Fibroblast of villous mesenchyme (primary cell): ENCODE measurements around the gene MEIS3. TPM values are rescaled to one million over a fixed set of nuclear protein-coding genes. Genes with fewer than 3 reads are reported as not detected.
"Not testable (repeated sequence)": the region's sequence is repeated elsewhere in the genome, so short reads cannot be mapped to it uniquely, and the experiment has no call there.

Source experiments
- DNase-seq: peaks from one replicate; pipeline ENCODE4 v3.0.0-alpha.2; 2010; ENCODE audit warnings: low read depth
- H3K4me3 ChIP-seq: 2 replicates; pipeline ENCODE4 v1.5.1; 2011; ENCODE audit warnings: low read depth, mild to moderate bottlenecking, low read length
- CTCF ChIP-seq: IDR thresholded peaks from 2 replicates; pipeline ENCODE4 v1.5.1; 2012; ENCODE audit warnings: low read depth, mild to moderate bottlenecking, low read length; ENCODE audit not compliant: insufficient read depth
- total RNA-seq: library from RNA; depleted of rRNA; stranded (reverse); fragments of >200 nt; gene quantifications from 2 replicates; pipeline ENCODE4 v1.2.3, GENCODE V29; 2012

Gene MEIS3
- total RNA-seq, 1 donor: 38.0 TPM

DNA sequence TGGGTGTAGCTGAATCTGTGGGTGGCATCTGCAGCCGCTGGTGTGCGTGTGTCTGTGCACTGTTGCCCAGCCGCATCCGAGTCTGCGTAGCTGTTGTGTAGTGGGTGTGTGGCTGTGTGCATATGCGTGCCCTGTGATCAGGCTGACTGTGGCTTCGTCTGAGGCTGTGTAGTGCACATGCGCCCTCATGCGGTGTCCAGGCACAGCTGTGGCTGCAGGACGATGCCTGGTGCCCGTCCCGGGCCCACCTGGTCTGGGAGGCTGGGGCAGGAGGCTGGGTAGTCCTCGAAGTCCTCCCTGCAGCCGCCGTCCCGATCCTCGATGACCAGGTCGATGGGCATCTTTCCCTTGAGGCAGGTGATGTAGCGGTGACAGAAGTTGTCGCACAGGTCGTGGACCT, 4.9 kb downstream of the MEIS3 start:
- no peak for DNase-seq
- no peak overlapping the region for H3K4me3 ChIP-seq
- peak; percentile 5 for TF ChIP-seq CTCF

- TF ChIP-seq CTCF: no peak
- DNase-seq: no peak
- H3K4me3 ChIP-seq: no peak overlapping the region
These were observed 5.4 kb downstream of the MEIS3 start for GRCh38 chr19:47413941-47414340.

DNA sequence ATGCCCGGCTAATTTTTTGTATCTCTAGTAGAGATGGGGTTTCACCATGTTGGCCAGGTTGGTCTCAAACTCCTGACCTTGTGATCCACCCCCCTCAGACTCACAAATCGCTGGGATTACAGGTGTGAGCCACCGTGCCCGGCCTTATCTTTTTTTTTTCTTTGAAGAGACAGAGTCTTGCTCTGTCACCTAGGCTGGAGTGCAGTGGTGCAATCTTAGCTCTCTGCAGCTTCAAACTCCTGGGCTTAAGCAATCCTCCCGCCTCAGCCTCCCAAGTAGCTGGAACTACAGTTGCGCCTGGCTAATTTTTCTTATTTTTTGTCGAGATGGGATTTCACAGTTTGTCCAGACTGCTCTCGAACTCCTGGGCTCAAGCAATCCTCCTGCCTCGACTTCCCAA, 7.6 kb downstream of the MEIS3 start:
- not testable (repeated sequence) for H3K4me3 ChIP-seq, DNase-seq

DNA sequence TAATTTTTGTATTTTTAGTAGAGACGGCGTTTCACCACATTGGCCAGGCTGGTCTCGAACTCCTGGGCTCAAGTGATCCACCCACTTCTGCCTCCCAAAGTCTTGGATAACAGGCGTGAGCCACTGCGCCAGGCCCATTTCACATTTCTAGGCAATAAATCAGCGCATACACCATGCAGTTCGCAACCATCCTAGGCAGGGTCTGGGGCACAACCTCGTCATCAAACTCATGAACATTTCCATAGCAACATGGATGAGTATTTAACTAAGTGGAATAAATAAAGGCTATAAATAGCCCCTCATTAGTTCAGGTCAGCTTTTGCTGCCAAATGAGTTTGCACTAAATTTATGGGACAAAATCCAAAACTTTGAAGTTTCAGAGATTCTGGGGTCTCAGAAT, 8.2 kb downstream of the MEIS3 start:
- TF ChIP-seq CTCF: no peak
- DNase-seq: no peak
- H3K4me3 ChIP-seq: no peak overlapping the region

GRCh38 chr19:47408156-47408938, 11.0 kb downstream of the MEIS3 start:
- no peak for TF ChIP-seq CTCF
- DNase-seq: no peak
- no peak overlapping the region for H3K4me3 ChIP-seq

DNA sequence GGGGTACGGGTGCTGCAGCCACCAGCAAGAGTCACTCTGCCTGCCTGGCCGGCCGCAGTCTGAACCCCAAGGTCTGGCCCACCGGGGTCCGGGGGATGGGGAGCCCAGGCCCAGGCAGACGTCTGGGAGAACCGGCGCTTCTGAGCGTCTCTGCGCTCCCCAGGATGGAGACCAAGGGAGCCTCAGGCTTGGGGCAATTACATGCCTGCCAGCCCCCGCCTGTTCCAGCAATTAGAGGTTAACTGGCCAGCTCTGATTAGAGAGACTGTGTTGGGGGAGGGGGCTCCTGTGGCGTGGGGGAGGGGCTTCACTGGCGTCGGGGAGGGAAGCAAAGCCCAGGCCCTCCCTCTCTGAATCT, 11.9 kb downstream of the MEIS3 start:
- DNase-seq: no peak
- TF ChIP-seq CTCF: no peak
- no peak overlapping the region for H3K4me3 ChIP-seq

DNA sequence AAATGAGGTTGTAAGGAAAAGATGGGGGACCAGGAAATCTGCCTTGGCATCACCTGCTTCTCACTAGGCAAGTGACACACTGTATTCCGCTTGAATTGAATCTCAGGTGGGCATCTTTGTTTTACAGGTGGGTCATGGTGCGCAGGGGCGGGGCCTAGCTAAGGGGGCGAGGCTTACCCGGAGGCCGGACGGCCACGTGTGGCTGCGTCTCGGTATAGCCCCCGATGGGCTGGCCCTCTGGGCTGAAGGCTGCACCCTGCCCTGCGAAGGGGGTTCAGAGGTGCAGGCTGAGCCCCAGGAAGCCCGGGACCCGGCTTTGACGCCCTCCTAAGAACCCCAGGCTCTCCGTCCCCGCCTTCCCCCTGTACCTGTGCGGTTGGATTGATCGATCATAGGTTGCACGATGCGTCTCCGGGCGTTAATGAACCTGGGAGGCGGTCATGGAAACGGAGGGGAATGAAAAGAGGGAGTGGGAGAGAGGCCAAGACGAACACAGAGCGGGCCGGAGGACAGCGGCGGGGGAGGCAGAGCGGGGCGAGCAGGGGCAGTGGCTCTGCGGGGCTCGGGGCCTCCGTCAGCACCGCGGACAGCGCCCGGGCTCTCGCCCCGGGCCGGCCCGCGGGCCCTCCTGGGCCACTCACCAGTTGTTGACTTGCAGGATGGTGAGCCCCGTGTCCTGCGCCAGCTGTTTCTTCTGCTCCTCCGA, 12.5 kb downstream of the MEIS3 start:
- no peak overlapping the region for H3K4me3 ChIP-seq
- TF ChIP-seq CTCF: no peak
- DNase-seq: no peak
